ENCODE data around the gene IGSF3.

DNA sequence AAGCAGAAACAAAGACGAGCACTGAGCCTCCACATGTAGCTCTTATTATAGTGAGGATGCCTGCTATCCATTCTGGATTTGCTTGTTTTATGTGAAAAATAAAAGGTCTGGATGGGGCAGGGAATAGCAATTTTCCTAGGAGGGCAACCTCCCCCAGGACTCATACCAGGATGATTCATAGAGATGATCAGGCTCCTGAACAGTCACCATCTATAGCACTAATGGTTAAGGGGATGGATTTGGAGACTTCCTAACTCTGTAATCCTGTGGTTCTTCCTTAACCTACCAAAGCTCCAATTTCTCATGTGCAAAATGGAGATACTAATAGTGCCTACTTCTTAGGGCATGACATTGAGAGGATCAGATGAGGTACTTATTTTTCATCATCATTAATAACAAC lies 62.2 kb downstream of the IGSF3 start:
- TF ChIP-seq CTCF (IDR thresholded peaks at IDR 0.05 in 8 of 11, conservative IDR thresholded peaks at IDR 0.05 in 3 of 11) (no peak), POLR2A (IDR thresholded peaks at IDR 0.05) (no peak)
